Smooth muscle cell of the brain vasculature (primary cell): ENCODE measurements around the gene PARD6G.

Experiments used
- DNase-seq: peaks from one replicate; pipeline ENCODE4 v3.0.0-alpha.2; 2012; ENCODE audit warnings: low read depth, low spot score

PARD6G gene

DNA sequence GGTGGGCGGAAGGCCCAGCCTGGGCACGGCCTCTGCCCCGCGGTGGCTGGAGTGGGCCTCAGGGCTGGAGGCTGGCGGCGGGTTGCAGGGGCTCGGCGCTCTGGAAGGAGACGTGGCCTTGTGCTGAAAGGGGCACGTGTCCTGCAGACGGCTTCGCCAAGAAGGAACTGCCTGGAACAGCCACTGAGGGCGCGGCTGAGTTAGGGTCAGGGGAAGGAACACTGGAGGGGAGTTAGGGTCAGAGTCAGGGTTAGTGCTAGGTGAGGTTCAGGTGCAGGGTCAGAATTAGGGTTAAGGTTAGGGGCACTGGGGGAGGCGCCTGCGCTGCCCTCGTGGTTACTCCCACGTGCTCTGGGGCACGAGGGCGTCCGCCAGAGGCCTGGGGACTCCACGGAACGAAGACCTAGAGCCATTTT, 139.2 kb downstream of the PARD6G start:
- DNase-seq, result no peak

DNA sequence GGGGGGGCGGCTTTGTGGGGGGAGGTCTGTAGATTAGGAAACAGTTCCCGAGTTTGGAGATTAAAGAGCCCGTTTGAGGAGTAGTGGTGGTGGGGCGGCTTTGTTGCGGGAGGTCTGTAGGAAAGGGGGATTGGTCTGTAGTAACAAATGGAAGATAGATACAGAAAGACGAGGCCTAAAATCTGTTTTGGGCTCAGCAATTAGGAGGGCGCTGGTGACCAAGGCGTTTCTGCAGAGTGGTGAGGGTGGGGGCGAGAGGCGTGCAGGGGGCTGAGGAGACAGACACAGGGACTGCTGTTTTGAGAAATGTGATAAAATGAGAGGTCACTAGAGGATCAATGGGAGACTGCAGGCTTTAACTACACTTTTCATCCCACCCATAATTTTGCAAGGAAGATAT, 139.9 kb downstream of the PARD6G start:
- DNase-seq, result no peak
